ENCODE data around the gene TCP10L.

TCP10L gene

DNA sequence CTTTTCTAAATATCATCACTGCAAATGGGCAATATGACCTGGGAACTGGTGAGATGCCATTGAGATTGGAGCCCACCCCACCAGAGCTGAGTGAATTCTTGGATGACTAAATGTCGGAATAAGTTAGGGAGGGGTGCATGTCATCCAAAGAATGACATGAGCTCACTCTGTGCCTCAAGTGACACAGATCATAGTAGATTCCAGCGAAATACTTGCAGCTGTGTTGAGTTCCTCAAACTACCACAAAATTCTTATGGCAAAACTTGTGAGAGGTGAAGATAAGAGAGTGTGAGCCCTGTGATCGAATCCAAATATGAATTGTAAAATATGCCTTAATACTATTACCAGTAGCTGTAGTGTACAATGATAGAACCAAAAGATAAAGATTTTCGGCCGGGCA, 2.3 kb upstream of the TCP10L start:
- H2BK15ac ChIP-seq (ENCODE audit: low read length): no peak overlapping the region
- no peak overlapping the region for H3K23ac ChIP-seq (ENCODE audit: low read depth, low read length, poor library complexity)
- no peak overlapping the region for H3K27ac ChIP-seq (replicated peaks; ENCODE audit: low read length)
- H2BK120ac ChIP-seq (ENCODE audit: low read depth, low read length): no peak overlapping the region
- WGBS, 2 donors (ENCODE audit: extremely low coverage in 2 of 2, insufficient read length in 2 of 2, insufficient replicate concordance in 1 of 2): no CpG with 5 or more reads among the region's 5 CpGs
- no peak overlapping the region for H3K18ac ChIP-seq (ENCODE audit: low read length)
- H3K14ac ChIP-seq (ENCODE audit: low read length): no peak overlapping the region
- no peak overlapping the region for H2BK12ac ChIP-seq (ENCODE audit: low read length)
- no peak overlapping the region for H3K9ac ChIP-seq (ENCODE audit: low read depth, low read length, poor library complexity)
- H3K4me3 ChIP-seq (ENCODE audit: low read length in 2 of 2): no peak overlapping the region
- H3K4me2 ChIP-seq (ENCODE audit: insufficient read depth, low read length, poor library complexity, severe bottlenecking): no peak overlapping the region
- no peak overlapping the region for H2BK5ac ChIP-seq (ENCODE audit: low read length)
- no peak overlapping the region for H4K91ac ChIP-seq (ENCODE audit: low read depth, low read length, poor library complexity)
- H3K9me3 ChIP-seq (replicated peaks in 1 of 2; ENCODE audit: control insufficient read depth in 2 of 2, insufficient read depth in 1 of 2, low read depth in 1 of 2, low read length in 2 of 2): no peaks in the 10 kb centered on the region
- no peak overlapping the region for H3K4ac ChIP-seq (ENCODE audit: low read length)
- H3K79me1 ChIP-seq (ENCODE audit: low read depth, low read length): peaks cover 2% of the 10 kb centered on the region
- no peak for DNase-seq (ENCODE audit: low spot score)
- no peaks in the 10 kb centered on the region for H3K27me3 ChIP-seq (ENCODE audit: control insufficient read depth in 3 of 3, insufficient read depth in 3 of 3, low read depth in 1 of 3, low read length in 3 of 3)
- no peaks in the 10 kb centered on the region for H3K36me3 ChIP-seq (replicated peaks in 1 of 2; ENCODE audit: control insufficient read depth in 2 of 2, insufficient read depth in 2 of 2, low read length in 2 of 2)
- no peak overlapping the region for H2AK5ac ChIP-seq (ENCODE audit: low read depth, low read length)
- H3K4me1 ChIP-seq (ENCODE audit: control insufficient read depth in 2 of 2, insufficient read depth in 1 of 2, low read depth in 1 of 2, low read length in 2 of 2): no peaks in the 10 kb centered on the region
- H2AFZ ChIP-seq (ENCODE audit: low read length): no peak overlapping the region
- H4K8ac ChIP-seq (ENCODE audit: low read depth, low read length): no peak overlapping the region

DNA sequence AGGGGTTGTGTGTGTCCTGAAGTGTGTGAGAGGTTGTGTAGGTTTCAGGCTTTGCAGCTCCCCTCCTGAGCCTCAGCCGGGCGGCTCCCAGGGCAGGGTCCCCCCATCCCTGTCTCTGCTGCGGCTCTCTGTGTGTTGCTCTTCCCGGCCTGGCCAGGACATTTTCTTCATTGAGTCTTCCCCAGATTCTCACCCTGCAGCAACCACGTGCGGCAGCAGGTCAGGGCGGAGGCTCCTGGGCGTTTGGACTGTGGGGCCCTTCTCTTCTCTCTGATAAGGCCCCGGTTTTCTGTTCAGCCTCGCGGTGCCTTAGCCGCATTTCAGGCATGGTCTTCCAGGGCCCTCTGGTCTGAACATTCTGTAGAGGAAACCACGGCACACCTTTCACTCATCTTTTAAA, 1.8 kb upstream of the TCP10L start:
- no peaks in the 10 kb centered on the region for H3K4me1 ChIP-seq (ENCODE audit: control insufficient read depth in 2 of 2, insufficient read depth in 1 of 2, low read depth in 1 of 2, low read length in 2 of 2)
- WGBS, 2 donors (ENCODE audit: extremely low coverage in 2 of 2, insufficient read length in 2 of 2, insufficient replicate concordance in 1 of 2): no CpG with 5 or more reads among the region's 13 CpGs

DNA sequence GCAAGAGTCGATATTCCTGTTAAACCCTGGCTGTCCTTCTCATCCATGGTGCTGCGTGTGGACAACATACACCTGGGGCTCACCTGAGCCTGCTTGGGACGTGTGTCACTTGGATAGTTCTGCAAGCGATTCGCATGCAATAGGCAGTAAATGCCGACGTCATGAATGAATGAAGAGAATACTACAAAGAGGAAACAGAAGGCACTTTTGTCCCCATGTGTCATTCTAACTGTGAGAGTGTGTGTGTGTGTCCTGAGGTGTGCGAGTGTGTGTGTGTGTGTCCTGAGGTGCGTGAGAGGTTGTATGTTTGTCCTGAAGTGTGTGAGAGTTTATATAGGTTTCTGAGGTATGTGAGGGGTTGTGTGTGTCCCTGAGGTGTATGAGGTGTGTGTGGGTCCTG, 647 bp upstream of the TCP10L start:
- H2BK12ac ChIP-seq (ENCODE audit: low read length): no peak overlapping the region
- no peak overlapping the region for H3K23ac ChIP-seq (ENCODE audit: low read depth, low read length, poor library complexity)
- H2AFZ ChIP-seq (ENCODE audit: low read length): no peak overlapping the region
- no CpG with 5 or more reads among the region's 9 CpGs for WGBS, 2 donors (ENCODE audit: extremely low coverage in 2 of 2, insufficient read length in 2 of 2, insufficient replicate concordance in 1 of 2)
- no peak overlapping the region for H3K14ac ChIP-seq (ENCODE audit: low read length)
- no peak overlapping the region for H2BK120ac ChIP-seq (ENCODE audit: low read depth, low read length)
- H3K18ac ChIP-seq (ENCODE audit: low read length): no peak overlapping the region
- H3K79me1 ChIP-seq (ENCODE audit: low read depth, low read length): peaks cover 2% of the 10 kb centered on the region
- no peak overlapping the region for H3K27ac ChIP-seq (replicated peaks; ENCODE audit: low read length)
- H3K27me3 ChIP-seq (ENCODE audit: control insufficient read depth in 3 of 3, insufficient read depth in 3 of 3, low read depth in 1 of 3, low read length in 3 of 3): no peaks in the 10 kb centered on the region
- no peak overlapping the region for H3K9ac ChIP-seq (ENCODE audit: low read depth, low read length, poor library complexity)
- H3K9me3 ChIP-seq (replicated peaks in 1 of 2; ENCODE audit: control insufficient read depth in 2 of 2, insufficient read depth in 1 of 2, low read depth in 1 of 2, low read length in 2 of 2): no peaks in the 10 kb centered on the region
- no peak for DNase-seq (ENCODE audit: low spot score)
- no peaks in the 10 kb centered on the region for H3K4me1 ChIP-seq (ENCODE audit: control insufficient read depth in 2 of 2, insufficient read depth in 1 of 2, low read depth in 1 of 2, low read length in 2 of 2)
- no peak overlapping the region for H3K4me3 ChIP-seq (ENCODE audit: low read length in 2 of 2)
- H4K8ac ChIP-seq (ENCODE audit: low read depth, low read length): no peak overlapping the region
- H2BK15ac ChIP-seq (ENCODE audit: low read length): no peak overlapping the region
- H4K91ac ChIP-seq (ENCODE audit: low read depth, low read length, poor library complexity): no peak overlapping the region
- no peak overlapping the region for H2AK5ac ChIP-seq (ENCODE audit: low read depth, low read length)
- H2BK5ac ChIP-seq (ENCODE audit: low read length): no peak overlapping the region
- H3K4me2 ChIP-seq (ENCODE audit: insufficient read depth, low read length, poor library complexity, severe bottlenecking): no peak overlapping the region
- no peak overlapping the region for H3K4ac ChIP-seq (ENCODE audit: low read length)
- no peaks in the 10 kb centered on the region for H3K36me3 ChIP-seq (replicated peaks in 1 of 2; ENCODE audit: control insufficient read depth in 2 of 2, insufficient read depth in 2 of 2, low read length in 2 of 2)

More for the DNA sequence above, 1.8 kb upstream of the TCP10L start:
- Histone ChIP-seq H2AFZ (ENCODE audit: low read length) (no peak overlapping the region), H4K8ac (ENCODE audit: low read depth, low read length) (no peak overlapping the region), H3K9ac (ENCODE audit: low read depth, low read length, poor library complexity) (no peak overlapping the region), H3K4ac (ENCODE audit: low read length) (no peak overlapping the region), H2BK120ac (ENCODE audit: low read depth, low read length) (no peak overlapping the region), H3K27ac (replicated peaks; ENCODE audit: low read length) (no peak overlapping the region), H3K27me3 (ENCODE audit: control insufficient read depth in 3 of 3, insufficient read depth in 3 of 3, low read depth in 1 of 3, low read length in 3 of 3) (no peaks in the 10 kb centered on the region), H3K4me3 (ENCODE audit: low read length in 2 of 2) (no peak overlapping the region), H2AK5ac (ENCODE audit: low read depth, low read length) (no peak overlapping the region), H3K23ac (ENCODE audit: low read depth, low read length, poor library complexity) (no peak overlapping the region), H2BK5ac (ENCODE audit: low read length) (peak overlapping the region; percentile 19), H3K18ac (ENCODE audit: low read length) (no peak overlapping the region), H4K91ac (ENCODE audit: low read depth, low read length, poor library complexity) (no peak overlapping the region), H3K4me2 (ENCODE audit: insufficient read depth, low read length, poor library complexity, severe bottlenecking) (no peak overlapping the region), H2BK12ac (ENCODE audit: low read length) (no peak overlapping the region), H3K9me3 (replicated peaks in 1 of 2; ENCODE audit: control insufficient read depth in 2 of 2, insufficient read depth in 1 of 2, low read depth in 1 of 2, low read length in 2 of 2) (no peaks in the 10 kb centered on the region), H3K79me1 (ENCODE audit: low read depth, low read length) (peaks cover 2% of the 10 kb centered on the region), H3K36me3 (replicated peaks in 1 of 2; ENCODE audit: control insufficient read depth in 2 of 2, insufficient read depth in 2 of 2, low read length in 2 of 2) (no peaks in the 10 kb centered on the region), H3K14ac (ENCODE audit: low read length) (no peak overlapping the region), H2BK15ac (ENCODE audit: low read length) (no peak overlapping the region)
- no peak for DNase-seq (ENCODE audit: low spot score)

DNA sequence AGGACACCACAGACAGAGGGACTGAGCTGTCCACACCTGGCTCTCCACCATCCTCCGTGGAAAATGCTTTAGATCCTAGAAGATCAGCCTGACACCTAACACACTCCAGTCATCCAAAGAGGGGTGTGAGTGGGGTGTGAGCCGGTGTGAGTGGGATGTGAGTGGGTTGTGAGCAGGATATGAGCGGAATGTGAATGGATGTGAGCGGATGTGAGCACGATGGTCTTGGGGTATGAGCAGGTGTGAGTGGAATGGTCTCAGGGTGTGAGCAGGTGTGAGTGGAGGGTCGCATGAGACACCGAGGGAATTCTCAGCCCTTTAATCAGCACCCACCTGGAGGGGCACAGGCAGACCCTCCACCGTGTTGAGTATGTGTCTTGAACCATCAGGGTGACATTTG, 851 bp downstream of the TCP10L start:
- H3K4ac ChIP-seq (ENCODE audit: low read length): no peak overlapping the region
- peak overlapping the region; percentile 43 for H3K14ac ChIP-seq (ENCODE audit: low read length)
- H3K27ac ChIP-seq (replicated peaks; ENCODE audit: low read length): no peak overlapping the region
- H2AK5ac ChIP-seq (ENCODE audit: low read depth, low read length): no peak overlapping the region
- DNase-seq (ENCODE audit: low spot score): no peak
- no peak overlapping the region for H2BK5ac ChIP-seq (ENCODE audit: low read length)
- H3K9ac ChIP-seq (ENCODE audit: low read depth, low read length, poor library complexity): no peak overlapping the region
- no peak overlapping the region for H3K18ac ChIP-seq (ENCODE audit: low read length)
- H3K4me3 ChIP-seq (ENCODE audit: low read length in 2 of 2): no peak overlapping the region
- WGBS, 2 donors (ENCODE audit: extremely low coverage in 2 of 2, insufficient read length in 2 of 2, insufficient replicate concordance in 1 of 2): 100% methylated on average over 4 of the region's 8 CpGs; no CpG with 5 or more reads in 1 of the 2 donors
- H4K8ac ChIP-seq (ENCODE audit: low read depth, low read length): peak overlapping the region; percentile 43
- no peaks in the 10 kb centered on the region for H3K27me3 ChIP-seq (ENCODE audit: control insufficient read depth in 3 of 3, insufficient read depth in 3 of 3, low read depth in 1 of 3, low read length in 3 of 3)
- no peaks in the 10 kb centered on the region for H3K4me1 ChIP-seq (ENCODE audit: control insufficient read depth in 2 of 2, insufficient read depth in 1 of 2, low read depth in 1 of 2, low read length in 2 of 2)
- H2BK12ac ChIP-seq (ENCODE audit: low read length): no peak overlapping the region
- no peaks in the 10 kb centered on the region for H3K36me3 ChIP-seq (replicated peaks in 1 of 2; ENCODE audit: control insufficient read depth in 2 of 2, insufficient read depth in 2 of 2, low read length in 2 of 2)
- H3K9me3 ChIP-seq (replicated peaks in 1 of 2; ENCODE audit: control insufficient read depth in 2 of 2, insufficient read depth in 1 of 2, low read depth in 1 of 2, low read length in 2 of 2): no peaks in the 10 kb centered on the region
- peaks cover 2% of the 10 kb centered on the region for H3K79me1 ChIP-seq (ENCODE audit: low read depth, low read length)
- H4K91ac ChIP-seq (ENCODE audit: low read depth, low read length, poor library complexity): no peak overlapping the region
- no peak overlapping the region for H3K4me2 ChIP-seq (ENCODE audit: insufficient read depth, low read length, poor library complexity, severe bottlenecking)
- no peak overlapping the region for H2AFZ ChIP-seq (ENCODE audit: low read length)
- no peak overlapping the region for H3K23ac ChIP-seq (ENCODE audit: low read depth, low read length, poor library complexity)
- H2BK15ac ChIP-seq (ENCODE audit: low read length): no peak overlapping the region
- H2BK120ac ChIP-seq (ENCODE audit: low read depth, low read length): no peak overlapping the region
